NCI-H146 treated with DMSO at 0.1 percent for 48 hours (cell line): ENCODE measurements around the gene MVB12A.

Experiments used
- DNase-seq: peaks from one replicate; lab custom pipeline; 2025; ENCODE audit not compliant: unreplicated experiment; lab: John Stamatoyannopoulos, UW

Gene MVB12A

GRCh38 chr19:17470068-17470841 lies 50.4 kb downstream of the MVB12A start, which contains the start of gene SLC27A1:
Gene SLC27A1, plus strand, starts transcription at chr19:17470524. Its CDS starts 17 bp downstream, at chr19:17470541.
- peak; percentile 98 for DNase-seq

DNA sequence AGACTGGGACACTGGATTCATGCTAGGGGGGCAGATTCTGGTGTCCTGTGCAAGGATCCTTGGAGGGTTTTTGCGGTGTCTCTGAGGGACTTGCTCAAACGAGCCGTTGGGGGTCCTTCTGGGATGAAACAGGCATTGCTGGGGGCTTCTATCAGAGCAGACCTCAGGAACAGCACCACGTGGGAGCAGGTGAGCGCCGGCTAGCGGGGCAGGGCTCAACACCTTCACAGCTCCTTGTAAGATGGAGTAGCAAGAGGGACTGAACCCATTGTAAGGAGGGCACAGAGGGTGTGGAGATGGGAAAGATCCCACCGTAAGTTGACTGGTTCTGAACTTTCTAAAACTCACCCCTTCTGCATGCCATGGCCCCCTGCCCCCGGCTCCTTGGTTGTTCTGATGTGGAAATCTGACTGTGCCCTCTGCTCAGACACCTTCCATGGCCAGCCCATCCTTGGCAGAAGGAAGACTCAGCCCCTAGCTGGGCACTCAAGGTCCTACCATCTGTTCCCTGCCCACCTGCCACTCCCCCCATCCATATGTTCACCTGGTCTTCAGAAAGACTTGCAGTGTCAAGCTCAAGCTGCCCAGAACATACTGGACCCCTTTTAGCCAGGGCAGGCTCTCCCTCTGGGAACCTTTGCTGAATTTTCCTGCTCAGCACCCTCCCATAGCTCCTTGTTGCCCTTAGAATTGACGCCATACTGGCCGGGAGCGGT lies 51.7 kb downstream of the MVB12A start:
- no peak for DNase-seq

DNA sequence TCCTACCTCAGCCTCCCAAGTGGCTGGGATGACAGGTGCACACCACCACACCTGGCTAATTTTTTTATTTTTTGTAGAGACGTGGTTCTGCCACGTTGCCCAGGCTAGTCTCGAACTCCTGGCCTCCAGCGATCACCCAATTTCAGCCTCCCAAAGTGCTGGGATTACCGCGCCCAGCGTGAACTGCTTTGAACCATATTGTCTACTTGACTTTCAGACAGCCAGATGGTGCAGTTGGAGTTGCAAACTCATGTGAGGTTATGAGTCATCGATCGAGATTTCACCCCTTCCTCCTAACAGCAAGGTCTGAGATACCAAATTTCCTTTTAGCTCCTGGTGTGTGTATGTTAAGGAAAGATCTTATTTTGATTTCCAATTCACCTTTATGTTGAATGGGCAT lies 53.2 kb downstream of the MVB12A start:
- DNase-seq = no peak
